NCI-H345 treated with DMSO at 0.1 percent for 48 hours (cell line): ENCODE measurements around the gene DENND5B.
"Not testable (repeated sequence)": the region's sequence is repeated elsewhere in the genome, so short reads cannot be mapped to it uniquely, and the experiment has no call there.

Experiments
- DNase-seq: peaks from one replicate; lab custom pipeline; 2025; ENCODE audit not compliant: unreplicated experiment; lab: John Stamatoyannopoulos, UW

Gene DENND5B

GRCh38 chr12:31508436-31509150 is 82.3 kb downstream of the DENND5B start:
- no peak for DNase-seq

DNA sequence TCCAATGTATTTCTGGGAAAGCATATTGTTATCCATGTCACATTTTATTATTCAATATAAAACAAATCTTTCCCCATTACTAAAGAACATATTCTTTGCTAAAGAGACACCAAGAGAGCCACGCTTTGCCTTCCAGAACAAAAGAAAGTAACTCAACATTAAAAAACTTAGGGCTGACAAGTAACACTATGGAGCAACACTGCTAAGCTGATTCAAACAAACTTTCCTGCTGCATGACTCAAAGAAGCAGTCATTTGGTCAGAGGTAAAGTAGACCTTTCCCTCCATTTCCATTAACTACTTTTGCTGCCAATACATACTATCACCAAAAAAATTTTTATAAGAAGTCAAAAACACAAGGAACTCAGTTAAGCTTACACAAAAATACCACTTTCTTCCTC is 83.0 kb downstream of the DENND5B start:
- DNase-seq, result no peak

DNA sequence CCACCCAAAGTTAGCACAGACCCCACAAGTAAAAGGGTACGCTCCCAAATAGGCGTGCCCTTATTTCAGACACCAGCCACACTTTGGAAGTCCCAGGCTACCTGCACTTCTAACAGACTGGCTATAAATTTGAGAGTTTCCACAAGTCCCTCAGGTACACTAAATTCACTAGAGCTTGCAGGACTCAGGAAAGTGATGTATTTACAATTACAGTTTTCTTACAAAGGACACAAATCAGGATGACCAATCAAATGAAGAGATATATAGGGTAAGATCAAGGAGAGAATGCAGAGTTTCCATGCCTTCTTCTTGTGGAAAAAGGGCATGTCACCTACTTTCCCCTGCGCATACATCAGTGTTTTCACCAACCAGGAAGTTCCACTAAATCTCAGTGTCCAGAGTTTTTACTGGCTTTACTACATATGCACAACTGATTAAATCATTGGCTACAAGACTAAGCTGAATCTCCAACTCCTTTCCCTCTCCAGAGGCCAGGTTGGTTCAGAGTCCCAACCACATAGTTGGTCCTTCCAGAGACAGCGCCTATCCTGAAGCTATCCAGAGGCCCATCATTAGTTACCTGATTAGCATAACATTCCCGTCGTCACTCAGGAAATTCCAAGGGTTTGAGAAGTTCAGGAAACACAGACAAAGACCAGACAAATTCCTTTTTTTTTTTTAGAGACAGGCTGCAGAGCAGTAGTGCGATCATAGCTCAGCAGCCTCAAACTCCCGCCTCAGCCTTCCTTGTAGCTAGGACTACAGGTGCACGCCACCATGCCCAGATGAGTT is 84.2 kb downstream of the DENND5B start:
- DNase-seq, result no peak

GRCh38 chr12:31504625-31505222 is 86.2 kb downstream of the DENND5B start:
- no peak for DNase-seq

DNA sequence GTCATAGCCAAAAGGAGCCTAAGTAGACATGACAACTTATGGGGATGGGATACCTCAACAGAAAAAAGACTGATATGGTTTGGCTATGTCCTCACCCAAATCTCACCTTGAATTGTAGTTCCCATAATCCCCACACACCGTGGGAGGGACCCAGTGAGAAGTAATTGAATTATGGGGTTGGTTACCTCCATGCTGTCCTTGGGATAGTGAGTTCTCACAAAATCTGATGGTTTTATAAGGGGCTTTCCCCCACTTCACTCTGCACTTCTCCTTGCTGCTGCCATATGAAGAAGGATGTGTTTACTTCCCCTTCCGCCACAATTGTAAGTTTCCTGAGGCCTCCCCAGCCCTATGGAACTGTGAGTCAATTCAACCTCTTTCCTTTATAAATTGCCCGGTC is 89.9 kb downstream of the DENND5B start:
- not testable (repeated sequence) for DNase-seq

DNA sequence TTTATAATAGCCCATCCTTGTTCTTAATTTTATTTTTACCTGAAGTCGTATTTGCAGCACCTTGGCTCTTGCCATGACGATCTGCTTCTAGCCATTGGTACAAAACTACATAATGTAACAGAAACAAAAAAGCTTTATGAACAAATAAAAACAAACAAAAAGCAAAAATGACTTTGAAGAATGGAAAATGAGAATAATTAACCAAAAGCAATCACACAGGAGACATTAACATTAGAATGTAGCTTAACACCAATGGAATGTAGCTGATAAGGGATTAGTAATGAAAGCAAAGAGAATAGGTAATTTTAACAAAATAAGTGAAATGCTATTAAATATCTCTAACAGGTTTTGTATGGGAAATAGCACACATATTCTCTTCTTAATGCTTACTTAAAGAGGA is 91.4 kb downstream of the DENND5B start:
- DNase-seq, result no peak

DNA sequence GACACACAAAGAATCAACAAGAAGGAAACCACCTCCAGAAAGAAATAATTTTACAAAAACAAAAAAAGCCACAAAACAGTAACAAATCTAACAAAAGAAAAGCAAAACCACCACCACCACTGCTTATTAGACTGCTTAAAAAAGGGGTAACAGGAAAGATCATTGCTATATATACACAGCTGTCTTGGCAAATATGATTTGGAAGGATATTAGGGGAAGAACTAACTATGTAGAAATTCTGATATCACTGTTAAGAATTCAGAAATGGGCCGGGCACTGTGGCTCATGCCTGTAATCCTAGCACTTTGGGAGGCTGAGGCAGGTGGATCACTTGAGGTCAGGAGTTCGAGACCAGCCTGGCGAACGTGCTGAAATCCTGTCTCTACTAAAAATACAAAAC is 92.5 kb downstream of the DENND5B start:
- no peak for DNase-seq

GRCh38 chr12:31496257-31496656 is 94.7 kb downstream of the DENND5B start:
- DNase-seq, result no peak

- DNase-seq, result no peak
Measured at GRCh38 chr12:31494455-31494854, 96.5 kb downstream of the DENND5B start.

GRCh38 chr12:31492599-31493196 is 98.2 kb downstream of the DENND5B start:
- no peak for DNase-seq

GRCh38 chr12:31491841-31492598 is 98.9 kb downstream of the DENND5B start:
- DNase-seq, result no peak

GRCh38 chr12:31491241-31491794 is 99.6 kb downstream of the DENND5B start:
- no peak for DNase-seq

GRCh38 chr12:31488737-31489338 is 102.1 kb downstream of the DENND5B start:
- DNase-seq, result no peak

GRCh38 chr12:31485571-31485970 is 105.4 kb downstream of the DENND5B start:
- DNase-seq, result no peak

DNA sequence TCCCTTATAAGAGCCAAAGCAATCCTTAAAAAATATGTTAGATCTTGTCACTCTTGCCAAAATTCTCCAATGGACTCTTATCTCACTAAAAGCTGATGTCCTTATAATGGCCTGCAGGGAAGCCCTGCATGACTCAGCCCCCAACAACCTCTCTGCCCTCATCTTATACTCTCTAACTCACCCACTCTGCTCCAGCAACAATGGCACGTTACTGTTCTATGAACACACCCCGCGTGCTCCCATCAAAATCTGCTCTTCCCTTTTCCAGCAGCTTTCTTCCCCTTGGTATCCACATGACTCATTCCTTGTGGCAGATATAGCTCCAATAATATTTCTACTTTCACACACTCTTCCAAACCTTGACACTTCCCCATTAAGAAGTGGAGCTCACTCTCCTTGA is 108.1 kb downstream of the DENND5B start:
- no peak for DNase-seq

- DNase-seq, result no peak
Measured at GRCh38 chr12:31481415-31481814, 109.5 kb downstream of the DENND5B start.

GRCh38 chr12:31479516-31480210 is 111.3 kb downstream of the DENND5B start:
- no peak for DNase-seq

- DNase-seq, result no peak
Measured at GRCh38 chr12:31478898-31479297, 112.0 kb downstream of the DENND5B start.

- DNase-seq, result no peak
Measured at GRCh38 chr12:31478425-31478824, 112.5 kb downstream of the DENND5B start.

GRCh38 chr12:31477687-31478086 is 113.2 kb downstream of the DENND5B start:
- DNase-seq, result no peak
